HK-2 (cell line): ENCODE results near the gene MIOS.
"Not testable (repeated sequence)": the region's sequence is repeated elsewhere in the genome, so short reads cannot be mapped to it uniquely, and the experiment has no call there.

Source experiments
- DNase-seq: peaks from one replicate; pipeline ENCODE4 v3.0.0-alpha.2; 2018; ENCODE audit not compliant: unreplicated experiment

MIOS gene

DNA sequence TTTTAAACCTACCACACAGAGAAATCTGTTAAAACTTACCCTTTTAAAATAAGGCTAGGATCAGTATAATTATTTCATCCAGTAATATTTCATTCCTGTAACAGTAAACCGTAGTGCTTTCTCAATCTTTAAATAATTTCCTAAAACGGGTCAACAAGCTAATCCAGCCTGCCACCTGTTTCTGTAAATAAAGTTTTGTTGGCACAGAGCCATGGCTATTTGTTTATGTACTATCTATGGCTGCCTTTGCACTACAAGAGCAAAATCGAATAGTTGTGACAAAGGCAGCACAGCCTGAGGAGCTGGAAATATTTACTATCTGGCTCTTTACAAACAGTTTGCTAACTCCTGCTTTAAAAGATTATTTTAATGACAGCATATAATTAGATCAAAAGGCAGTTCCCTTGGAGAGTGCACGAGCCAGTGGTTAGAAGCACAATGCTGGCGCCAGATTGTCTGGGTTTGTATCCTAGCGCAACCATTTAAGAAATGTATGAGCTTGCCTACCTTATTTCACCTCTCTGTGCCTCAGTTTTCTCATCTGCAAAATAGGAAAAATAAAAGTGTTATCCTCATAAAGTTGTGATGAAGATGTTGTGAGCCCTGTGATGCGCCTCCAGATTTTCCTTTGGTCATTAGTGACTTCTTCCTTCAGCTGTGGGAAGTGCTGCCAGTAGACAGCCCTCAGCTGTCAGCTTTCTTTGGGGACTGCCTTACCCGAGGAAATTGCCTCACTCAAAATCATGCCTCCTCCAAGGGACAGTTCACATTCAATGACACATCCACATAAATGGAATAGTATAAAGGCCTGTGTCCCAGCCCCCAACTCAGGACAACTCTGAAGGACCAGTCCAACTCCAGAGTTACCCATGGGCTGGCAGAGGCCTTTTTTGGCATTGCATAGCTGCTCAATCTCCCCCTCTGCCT lies 11.8 kb upstream of the MIOS start:
- no peak for DNase-seq

- no peak for DNase-seq
Measured at GRCh38 chr7:7556852-7557251, 9.8 kb upstream of the MIOS start.

- no peak for DNase-seq
Measured at GRCh38 chr7:7557252-7557651, 9.4 kb upstream of the MIOS start.

DNA sequence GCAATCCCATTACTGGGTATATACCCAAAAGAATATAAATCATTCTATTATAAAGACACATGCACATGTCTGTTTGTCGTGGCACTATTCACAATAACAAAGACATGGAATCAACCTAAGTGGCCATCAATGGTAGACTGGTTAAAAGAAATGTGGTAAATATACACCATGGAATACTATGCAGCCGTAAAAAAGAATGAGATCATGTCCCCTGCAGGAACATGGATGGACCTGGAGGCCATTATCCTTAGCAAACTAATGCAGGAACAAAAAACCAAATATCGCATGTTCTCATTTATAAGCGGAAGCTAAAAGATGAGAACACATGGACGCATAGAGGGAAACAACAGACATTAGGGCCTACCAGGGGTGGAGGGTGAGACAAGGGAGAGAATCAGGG lies 5.1 kb upstream of the MIOS start:
- not testable (repeated sequence) for DNase-seq

- DNase-seq, result no peak
Measured at GRCh38 chr7:7562736-7563135, 3.9 kb upstream of the MIOS start.

DNA sequence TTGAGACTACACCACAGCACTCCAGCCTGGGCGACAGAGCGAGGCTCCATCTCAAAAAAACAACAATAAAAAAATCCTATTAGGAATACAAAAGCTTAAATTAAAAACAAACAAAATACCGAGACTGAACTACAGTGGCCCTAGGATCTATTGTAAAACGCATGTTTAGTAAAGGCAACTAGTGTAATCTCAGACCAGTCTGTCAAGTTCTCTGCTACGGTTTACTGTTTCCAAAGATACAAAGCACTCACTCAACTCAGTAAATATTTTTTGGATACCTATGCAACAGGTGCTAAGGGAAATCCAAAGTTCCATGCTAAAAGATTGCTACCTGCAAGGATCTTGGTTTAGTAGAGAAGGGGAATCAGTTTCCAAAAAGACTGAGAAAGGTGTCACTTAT lies 3.4 kb upstream of the MIOS start:
- no peak for DNase-seq

DNA sequence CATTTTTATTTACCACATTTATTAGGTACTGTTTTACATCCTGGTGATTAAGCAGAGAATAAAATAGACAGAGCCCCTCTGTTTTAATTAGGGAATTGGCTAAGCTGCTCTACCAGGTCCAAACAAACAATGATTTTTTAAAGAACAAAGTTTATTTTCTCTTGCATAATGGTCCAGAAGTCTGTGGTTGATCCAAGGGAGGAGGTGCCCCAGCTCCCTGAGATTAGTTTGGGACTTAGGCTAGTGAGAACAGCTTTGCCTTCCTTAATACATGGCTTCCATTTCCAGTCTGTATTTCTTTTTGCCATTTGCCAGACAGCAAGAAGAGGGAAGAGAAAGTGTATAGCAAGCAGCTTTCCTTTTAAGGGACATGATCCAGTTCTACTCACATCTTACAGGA lies 2.9 kb upstream of the MIOS start:
- DNase-seq, result no peak

GRCh38 chr7:7564323-7564780 lies 2.3 kb upstream of the MIOS start:
- DNase-seq, result no peak

DNA sequence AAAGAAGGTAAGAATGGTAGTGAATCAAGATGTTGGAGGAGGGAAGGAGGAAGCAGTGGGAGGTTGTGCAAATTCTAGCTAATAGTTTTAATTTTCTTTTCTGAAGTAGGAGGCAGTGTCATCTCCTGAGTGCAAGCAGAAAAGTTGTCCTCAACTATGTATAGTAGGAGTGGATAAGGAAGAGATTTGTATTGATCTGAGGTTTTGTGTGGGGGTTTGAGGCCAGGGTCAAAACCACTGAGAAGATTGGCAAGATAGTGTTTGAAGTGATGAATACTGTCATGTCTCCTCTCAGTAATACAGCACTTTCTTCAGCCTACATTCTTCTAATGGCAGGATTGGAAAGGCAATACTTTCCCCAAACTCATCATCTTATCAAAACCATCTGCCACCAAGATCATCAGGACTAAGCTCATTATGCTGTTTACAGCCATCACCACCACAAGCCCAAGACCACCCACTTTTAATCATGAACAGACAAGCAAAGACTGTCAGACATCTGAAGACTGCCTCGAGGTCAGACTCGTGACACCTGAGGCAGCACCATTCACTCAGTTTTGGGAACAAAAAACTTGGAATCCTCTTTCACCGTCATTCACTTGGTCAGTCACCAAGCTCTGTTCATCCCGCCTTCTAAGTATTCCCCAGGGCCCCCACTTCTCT lies 1.5 kb upstream of the MIOS start:
- DNase-seq, result no peak

DNA sequence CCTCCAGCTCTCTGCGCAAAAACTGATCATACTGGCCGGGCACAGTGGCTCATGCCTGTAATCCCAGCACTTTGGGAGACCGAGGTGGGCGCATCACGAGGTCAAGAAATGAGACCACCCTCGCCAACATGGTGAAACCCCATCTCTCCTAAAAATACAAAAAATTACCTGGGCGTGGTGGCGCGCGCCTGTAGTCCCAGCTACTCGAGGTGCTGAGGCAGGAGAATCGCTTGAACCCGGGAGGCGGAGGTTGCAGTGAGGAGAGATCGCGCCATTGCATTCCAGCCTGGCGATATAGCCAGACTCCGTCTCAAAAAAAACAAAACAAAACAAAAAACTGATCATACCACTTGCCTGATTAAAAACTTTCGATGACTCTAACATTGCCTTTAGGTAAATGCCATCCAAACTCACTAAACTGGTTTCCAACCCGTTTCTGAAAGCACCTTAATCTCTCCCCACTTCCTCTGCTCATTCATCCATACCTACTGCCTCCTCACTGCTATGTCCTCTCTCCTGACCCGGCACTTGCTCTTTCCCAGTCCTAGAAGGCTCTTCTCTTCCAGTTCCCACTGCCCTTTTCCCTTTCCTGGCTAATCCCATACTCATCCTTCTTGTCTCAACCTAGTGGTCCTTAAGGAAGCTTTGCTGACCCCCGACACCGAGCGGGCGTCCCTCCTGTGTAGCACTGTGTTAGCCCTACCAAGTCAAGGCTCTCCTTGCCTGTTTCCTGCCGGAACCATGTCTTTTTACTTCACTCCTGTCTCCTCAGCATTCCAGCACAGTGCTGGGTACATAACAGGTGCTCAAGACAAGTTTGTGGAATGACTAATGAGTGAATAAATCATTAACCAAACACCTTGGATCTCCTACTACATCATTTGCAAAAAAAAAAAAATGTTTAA lies 686 bp upstream of the MIOS start:
- no peak for DNase-seq

- no peak for DNase-seq
Measured at GRCh38 chr7:7567898-7568531, 1.3 kb downstream of the MIOS start.

DNA sequence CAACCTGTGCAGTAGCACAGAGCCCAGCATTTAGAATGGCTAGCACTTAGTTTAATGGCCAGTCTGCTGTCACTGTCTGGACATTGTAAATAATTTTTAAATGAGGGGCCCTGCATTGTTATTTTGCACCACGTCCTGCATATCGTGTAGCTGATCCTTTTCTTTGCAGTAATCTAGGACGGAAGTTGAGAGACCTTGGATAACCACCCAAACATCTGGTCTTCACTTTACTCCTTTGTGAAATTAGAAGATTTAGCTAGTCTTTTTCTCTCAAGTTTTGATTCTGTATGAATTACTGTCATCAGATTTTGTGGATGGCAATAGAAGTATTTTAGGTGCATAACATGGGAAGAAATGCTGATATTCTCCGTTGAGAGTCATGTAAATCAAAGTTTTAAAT lies 1.9 kb downstream of the MIOS start:
- DNase-seq, result no peak

DNA sequence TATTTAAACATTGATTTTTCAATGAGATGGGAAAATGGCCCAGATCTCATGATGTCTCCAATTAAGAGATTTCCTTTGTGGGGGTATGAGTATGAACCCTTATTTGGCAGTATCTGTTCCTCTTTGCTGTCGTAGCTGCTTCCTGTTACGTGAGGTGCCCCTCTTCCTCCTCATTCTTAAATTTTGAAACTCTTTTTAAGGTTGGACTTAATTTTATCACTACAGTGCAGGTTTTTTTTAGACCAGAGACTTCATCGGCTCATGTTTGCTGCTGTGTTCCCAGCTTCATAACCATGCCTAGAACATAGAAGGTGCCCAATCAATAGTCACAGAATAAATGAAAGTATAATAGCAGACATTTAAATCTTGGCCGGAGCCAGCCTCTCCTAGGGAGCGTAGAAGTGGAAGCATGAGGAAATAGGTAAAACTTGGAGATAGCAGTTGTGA lies 2.4 kb downstream of the MIOS start:
- no peak for DNase-seq

DNA sequence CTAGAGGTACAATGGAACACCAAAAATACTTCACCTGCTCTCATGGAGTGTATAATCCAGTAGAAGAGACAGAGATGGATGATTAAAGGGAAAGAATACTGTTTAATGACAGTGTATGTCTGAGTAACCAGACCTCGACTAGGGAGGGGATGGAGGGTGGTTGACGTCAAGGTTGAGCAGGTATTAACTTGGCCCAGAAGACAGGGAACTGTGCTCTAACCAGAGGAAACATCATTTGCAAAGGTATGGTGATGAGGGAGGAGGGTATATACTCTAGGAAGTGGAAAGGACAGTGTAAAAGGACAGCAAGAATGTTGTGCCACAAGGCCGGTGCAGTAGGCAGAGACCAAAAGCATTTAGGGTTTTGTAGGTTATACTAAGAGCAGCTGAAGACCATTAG lies 2.9 kb downstream of the MIOS start:
- DNase-seq, result no peak

DNA sequence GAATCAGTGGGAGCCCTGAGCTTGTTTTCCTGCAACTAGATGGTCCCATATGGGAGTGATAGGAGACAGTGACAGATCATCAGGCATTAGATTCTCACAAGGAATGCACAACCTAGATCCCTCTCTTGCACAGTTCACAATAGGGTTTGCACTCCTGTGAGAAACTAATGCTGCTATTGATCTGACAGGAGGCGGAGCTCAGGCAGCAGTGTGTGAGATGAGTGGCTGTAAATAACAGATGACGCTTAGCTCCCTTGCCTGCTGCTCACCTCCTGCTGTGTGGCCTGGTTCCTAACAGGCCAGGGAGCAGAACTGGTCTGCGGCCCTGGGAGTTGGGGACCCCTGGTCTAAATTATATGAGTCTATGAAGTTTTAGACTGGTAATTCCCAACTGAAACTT lies 3.9 kb downstream of the MIOS start:
- DNase-seq, result no peak

GRCh38 chr7:7573701-7574100 lies 7.0 kb downstream of the MIOS start:
- DNase-seq, result no peak

DNA sequence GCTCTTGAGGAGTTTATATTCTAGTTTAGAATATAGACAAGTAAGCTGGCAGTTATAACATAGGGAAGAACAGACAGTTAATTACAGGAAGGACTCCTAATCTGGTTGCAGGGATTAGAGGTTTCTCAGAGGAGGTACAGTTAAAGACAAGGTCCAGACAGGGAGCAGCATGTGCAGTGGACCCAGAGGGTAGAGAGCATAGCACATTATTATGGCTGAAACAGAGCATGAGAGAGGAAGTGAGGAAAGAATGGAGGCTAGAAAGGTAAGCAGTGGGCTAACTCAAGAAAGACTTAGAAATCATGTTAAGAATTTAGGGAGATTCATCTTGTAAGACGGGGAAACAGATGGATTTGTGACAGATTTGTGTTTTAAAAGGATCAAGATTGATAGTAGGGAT lies 9.7 kb downstream of the MIOS start:
- no peak for DNase-seq

GRCh38 chr7:7577888-7578287 lies 11.2 kb downstream of the MIOS start:
- no peak for DNase-seq

DNA sequence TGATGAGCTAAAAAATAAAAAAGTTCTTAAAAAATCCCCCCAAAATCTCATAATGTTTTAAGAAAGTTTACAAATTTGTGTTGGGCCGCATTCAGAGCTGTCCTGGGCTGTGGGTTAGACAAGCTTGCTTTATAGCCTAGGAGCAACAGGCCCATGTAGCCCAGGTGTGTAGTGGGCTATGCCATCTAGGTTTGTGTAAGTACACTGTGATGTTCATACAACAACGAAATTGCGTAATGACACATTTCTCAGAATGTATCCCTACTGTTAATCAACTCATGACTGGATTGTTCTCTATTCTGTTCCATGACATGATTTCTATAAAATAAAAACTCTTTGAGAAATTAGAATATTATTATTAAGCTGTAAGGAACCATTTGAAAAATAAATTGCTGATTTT lies 13.0 kb downstream of the MIOS start:
- DNase-seq, result no peak

DNA sequence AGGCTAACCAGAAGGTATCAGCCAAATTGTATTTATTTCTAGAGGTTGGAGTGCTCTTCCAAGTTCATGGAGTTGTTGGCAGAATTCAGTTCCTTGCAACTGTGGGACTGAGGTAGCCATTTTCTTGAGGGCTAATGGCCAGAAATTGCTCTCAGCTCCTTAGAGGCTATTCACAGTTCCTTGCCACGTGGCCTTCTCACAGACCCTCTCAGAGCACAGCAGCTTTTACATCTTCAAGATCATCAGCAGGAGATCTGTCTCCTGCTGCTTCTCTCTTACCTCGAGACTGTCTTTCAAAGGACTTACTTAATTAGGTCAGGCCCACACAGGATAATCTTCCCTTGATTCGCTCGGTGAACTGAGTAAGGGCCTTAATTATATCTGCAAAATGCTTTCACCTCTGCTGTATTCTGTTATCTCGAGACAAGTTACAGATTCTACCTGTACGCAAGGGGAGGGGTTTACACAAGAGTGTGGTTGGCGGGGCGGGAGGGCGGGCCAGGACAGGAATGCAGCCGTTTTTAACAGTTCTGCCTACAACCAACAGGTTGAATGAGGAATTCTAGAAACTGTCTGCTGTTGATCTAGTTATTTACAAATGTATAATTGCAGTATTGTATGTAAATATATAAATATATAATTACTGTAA lies 15.0 kb downstream of the MIOS start:
- DNase-seq, result no peak

DNA sequence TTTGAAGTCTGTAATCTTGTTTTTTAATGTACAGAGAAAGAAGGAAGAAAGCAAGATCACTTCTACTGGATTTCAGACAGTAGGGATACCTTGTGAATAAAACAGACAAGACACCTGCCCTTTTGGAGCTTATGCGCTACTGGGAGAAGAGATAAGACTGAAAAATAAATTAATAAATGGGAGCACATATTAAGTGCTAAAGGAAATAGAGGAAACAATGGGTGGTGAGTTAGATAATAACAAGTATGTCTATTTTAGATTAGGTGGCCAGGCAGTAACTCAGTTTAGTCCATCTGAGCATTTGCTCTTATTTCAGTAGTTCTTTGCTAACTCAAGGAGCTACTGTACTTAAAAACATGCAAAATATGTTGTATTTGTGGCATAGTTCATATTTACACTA lies 15.9 kb downstream of the MIOS start:
- DNase-seq, result no peak
